Measurements from ENCODE around the gene SBNO2. TPM values are rescaled to one million over a fixed set of nuclear protein-coding genes. Genes with fewer than 3 reads are reported as not detected.

Gene SBNO2
- total and polyA plus RNA-seq, 9 of the 15 experiments (the other 6 are each of a cell fraction or from before 2014, with no cell fraction given): 0.01 to 46.2 (median 6.7) TPM

GRCh38 chr19:1113030-1113985 is 60.8 kb downstream of the SBNO2 start (continued):
- peak in 1 of 2 experiments; percentile 66; a peak in 3 of 4 replicates for TF ChIP-seq MNT (conservative IDR thresholded peaks at IDR 0.05)
- TF ChIP-seq FOS (IDR thresholded peaks at IDR 0.05; ENCODE audit: extremely low read depth, insufficient read length): no peak
- TF ChIP-seq CEBPZ (IDR thresholded peaks at IDR 0.05; ENCODE audit: borderline replicate concordance, low read depth, low read length): no peak
- TF ChIP-seq CREB3 (tag; conservative IDR thresholded peaks at IDR 0.05; ENCODE audit: low read depth): no peak
- no peak for TF ChIP-seq HINFP (tag; conservative IDR thresholded peaks at IDR 0.05; ENCODE audit: low read depth)
- TF ChIP-seq HNRNPK (IDR thresholded peaks at IDR 0.05; ENCODE audit: low read depth, low read length, poor library complexity, severe bottlenecking): peak; percentile 97
- TF ChIP-seq HMGN3 (IDR thresholded peaks at IDR 0.05; ENCODE audit: borderline replicate concordance, extremely low read depth, insufficient read length, low read depth, low read length): peak; percentile 72
- no peak for TF ChIP-seq KDM5B (IDR thresholded peaks at IDR 0.05; ENCODE audit: insufficient replicate concordance, low read depth, low read length)
